Suprapubic skin (tissue), 4 donors: ENCODE measurements around the gene LENEP. TPM values are rescaled to one million over a fixed set of nuclear protein-coding genes. Genes with fewer than 3 reads are reported as not detected.
A peak's percentile ranks its signal among the peaks of the same experiment; 100 is the strongest.

ENCODE experiments used
- DNase-seq, 2 donors: peaks; one replicate each; pipeline ENCODE4 v3.0.0-alpha.2; 2019; ENCODE audit warnings: low spot score in 2 of 2
- H3K27ac ChIP-seq: fragments of 200-600 bp; sonication (generic); one replicate; pipeline ENCODE4 v1.5.1; 2019
- H3K27me3 ChIP-seq: fragments of 200-600 bp; sonication (generic); one replicate; pipeline ENCODE4 v1.5.1; 2019
- H3K36me3 ChIP-seq: fragments of 200-600 bp; sonication (generic); one replicate; pipeline ENCODE4 v1.5.1; 2019
- H3K4me1 ChIP-seq: fragments of 200-600 bp; sonication (generic); one replicate; pipeline ENCODE4 v1.5.1; 2019
- H3K4me3 ChIP-seq: fragments of 200-600 bp; sonication (generic); one replicate; pipeline ENCODE4 v1.5.1; 2019; ENCODE audit warnings: mild to moderate bottlenecking
- H3K9me3 ChIP-seq: fragments of 200-600 bp; sonication (generic); one replicate; pipeline ENCODE4 v1.5.1; 2019
- CTCF ChIP-seq, 2 donors: fragments of 200-600 bp in 1 of 2; fragments of 450-650 bp in 1 of 2; sonication (generic) in 1 of 2; IDR thresholded peaks; one replicate each; pipeline ENCODE4 v1.5.1; 2016 to 2019; ENCODE audit warnings: antibody characterized with exemption in 2 of 2, mild to moderate bottlenecking in 1 of 2, moderate library complexity in 1 of 2
- EP300 ChIP-seq: sonication (generic); formaldehyde crosslinking; IDR thresholded peaks from one replicate; pipeline ENCODE4 v1.6.1; 2017; ENCODE audit warnings: antibody characterized with exemption
- POLR2A ChIP-seq, 2 donors: fragments of 450-650 bp; IDR thresholded peaks; one replicate each; pipeline ENCODE4 v1.6.1; 2017; ENCODE audit warnings: antibody characterized with exemption in 2 of 2, mild to moderate bottlenecking in 2 of 2, moderate library complexity in 2 of 2
- POLR2AphosphoS5 ChIP-seq, 3 donors: sonication (generic); formaldehyde crosslinking; IDR thresholded peaks; one replicate each; pipeline ENCODE4 v1.6.1; 2017; ENCODE audit warnings: antibody characterized with exemption in 3 of 3
- WGBS: methylation state at CpG from one replicate; pipeline ENCODE4 v1.1.5; 2018; 5-methylcytosine and 5-hydroxymethylcytosine counted together
- total RNA-seq, 4 donors: library from RNA; depleted of rRNA; stranded (reverse); fragments of >200 nt; gene quantifications; one replicate each; pipeline ENCODE4 v1.1.0, GENCODE V29; 2016

The LENEP gene
- total RNA-seq, 4 donors from 2014 or later = 3.0 TPM; not detected in 3

DNA sequence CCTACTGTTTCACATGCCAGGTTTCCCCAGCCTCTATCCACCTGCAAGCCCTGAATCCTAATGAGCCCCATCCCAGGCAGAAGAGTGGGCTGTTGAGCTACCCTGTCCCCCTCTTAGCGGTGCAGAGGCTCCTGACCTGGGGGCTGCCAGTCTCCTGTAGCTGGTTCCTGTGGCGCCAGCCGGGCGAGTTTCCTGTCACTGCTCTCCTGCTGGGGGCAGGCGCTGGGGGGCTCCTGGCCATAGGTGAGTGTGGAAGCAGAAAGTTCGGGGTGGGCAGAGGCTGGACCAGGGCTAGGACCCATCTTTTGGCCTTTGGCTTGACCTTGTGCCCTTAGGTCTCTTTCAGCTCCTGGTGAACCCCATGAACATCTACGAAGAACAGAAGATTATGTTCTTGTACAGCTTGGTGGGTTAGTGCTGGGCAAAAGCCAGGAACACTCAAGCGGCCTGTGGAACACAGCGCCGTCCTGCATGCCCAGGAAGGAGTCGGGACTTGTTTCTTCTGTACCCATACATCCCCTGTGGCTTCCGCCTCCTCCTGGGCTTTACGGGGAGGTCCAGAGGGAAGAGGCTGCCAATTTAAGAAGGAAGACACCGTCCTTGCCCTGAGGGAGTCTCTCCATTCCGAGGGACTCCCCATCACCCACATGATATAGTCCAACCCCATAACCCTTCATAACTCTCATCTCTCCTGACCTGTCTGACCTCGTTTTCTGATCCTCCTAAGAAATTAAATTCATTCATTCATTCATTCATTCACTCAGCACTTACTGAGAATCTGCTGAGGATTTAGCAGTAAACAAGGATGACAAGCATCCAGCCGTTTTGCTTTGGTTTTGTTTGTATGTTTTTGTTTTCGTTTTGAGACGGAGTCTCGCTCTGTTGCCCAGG is 41.2 kb downstream of the LENEP start:
- TF ChIP-seq POLR2AphosphoS5 (IDR thresholded peaks at IDR 0.05) = no peak
- TF ChIP-seq CTCF (IDR thresholded peaks at IDR 0.05) = no peak
- no peak for TF ChIP-seq POLR2A (IDR thresholded peaks at IDR 0.05)
- TF ChIP-seq EP300 = no peak
- Histone ChIP-seq H3K4me3 (no peak overlapping the region), H3K27ac (no peak overlapping the region), H3K36me3 (no peaks in the 10 kb centered on the region), H3K9me3 (no peaks in the 10 kb centered on the region), H3K27me3 (no peaks in the 10 kb centered on the region), H3K4me1 (peaks cover 33% of the 10 kb centered on the region)
- no peak for DNase-seq
- 71% methylated on average over 14 of the region's 20 CpGs for WGBS

DNA sequence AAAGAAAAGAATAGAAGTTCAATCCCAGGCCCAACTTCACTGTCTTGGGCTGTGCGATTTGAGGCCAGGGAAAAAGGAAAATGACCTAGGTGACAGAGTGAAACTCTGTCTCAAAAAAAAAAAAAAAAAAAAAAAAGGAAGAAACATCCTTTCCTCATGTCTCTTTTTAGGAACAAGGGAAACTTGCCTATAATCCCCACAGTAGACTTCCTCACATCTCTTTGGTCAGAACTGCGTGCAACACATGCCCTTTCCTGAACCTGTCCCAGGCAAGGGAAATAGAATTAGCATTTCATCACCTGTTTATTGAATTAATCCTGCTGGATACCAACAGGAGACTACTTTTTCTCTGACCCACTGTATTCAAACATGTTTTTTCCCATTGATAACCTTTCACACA is 42.5 kb downstream of the LENEP start:
- no peak for DNase-seq
- H3K9me3 ChIP-seq = no peaks in the 10 kb centered on the region
- no peaks in the 10 kb centered on the region for H3K36me3 ChIP-seq
- no peak overlapping the region for H3K4me3 ChIP-seq
- no peak overlapping the region for H3K27ac ChIP-seq
- peaks cover 38% of the 10 kb centered on the region for H3K4me1 ChIP-seq
- no peak for TF ChIP-seq POLR2A (IDR thresholded peaks at IDR 0.05)
- TF ChIP-seq CTCF (IDR thresholded peaks at IDR 0.05) = no peak
- no peak for TF ChIP-seq POLR2AphosphoS5 (IDR thresholded peaks at IDR 0.05)
- TF ChIP-seq EP300 = no peak
- no peaks in the 10 kb centered on the region for H3K27me3 ChIP-seq
- 89% methylated on average over 2 of the region's 2 CpGs for WGBS

DNA sequence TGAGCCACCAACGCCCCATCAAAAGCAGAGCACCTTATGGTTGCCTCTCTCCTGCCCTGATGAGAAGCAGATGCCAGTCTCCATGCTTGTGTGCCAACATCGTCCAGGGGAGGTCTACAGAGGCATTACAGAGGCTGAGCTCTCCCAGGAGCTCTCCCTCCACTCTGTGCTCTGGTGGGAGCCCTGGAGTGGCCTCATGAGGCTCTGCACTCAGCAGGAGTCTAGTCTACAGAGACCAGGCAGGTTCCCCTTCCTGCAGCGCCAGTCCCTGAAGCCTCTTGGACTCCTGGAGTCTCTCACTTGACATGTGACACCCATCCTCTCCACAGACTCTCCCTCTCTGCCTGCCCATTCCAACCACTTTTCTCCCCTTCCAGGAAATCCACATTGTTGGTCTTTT is 43.7 kb downstream of the LENEP start:
- no peak overlapping the region for H3K27ac ChIP-seq
- no peak for DNase-seq

GRCh38 chr1:155037851-155038441 is 44.6 kb downstream of the LENEP start:
- H3K9me3 ChIP-seq = no peaks in the 10 kb centered on the region
- H3K27ac ChIP-seq = peak overlapping the region; percentile 95
- peaks cover 38% of the 10 kb centered on the region for H3K4me1 ChIP-seq
- WGBS = 55% methylated on average over 6 of the region's 6 CpGs
- no peak for TF ChIP-seq EP300
- no peak for TF ChIP-seq POLR2AphosphoS5 (IDR thresholded peaks at IDR 0.05)
- no peak for TF ChIP-seq POLR2A (IDR thresholded peaks at IDR 0.05)
- no peak for TF ChIP-seq CTCF (IDR thresholded peaks at IDR 0.05)
- H3K4me3 ChIP-seq = no peak overlapping the region
- no peaks in the 10 kb centered on the region for H3K36me3 ChIP-seq
- H3K27me3 ChIP-seq = no peaks in the 10 kb centered on the region
- no peak for DNase-seq

More for the DNA sequence above, 43.7 kb downstream of the LENEP start:
- no peak for TF ChIP-seq POLR2A (IDR thresholded peaks at IDR 0.05)
- TF ChIP-seq POLR2AphosphoS5 (IDR thresholded peaks at IDR 0.05) = no peak
- TF ChIP-seq CTCF (IDR thresholded peaks at IDR 0.05) = no peak
- TF ChIP-seq EP300 = no peak
- Histone ChIP-seq H3K4me1 (peaks cover 38% of the 10 kb centered on the region), H3K4me3 (no peak overlapping the region), H3K27me3 (no peaks in the 10 kb centered on the region), H3K9me3 (no peaks in the 10 kb centered on the region), H3K36me3 (no peaks in the 10 kb centered on the region)
- 86% methylated on average over 3 of the region's 3 CpGs for WGBS

- H3K4me1 ChIP-seq = peaks cover 40% of the 10 kb centered on the region
- no peak for DNase-seq
- H3K36me3 ChIP-seq = no peaks in the 10 kb centered on the region
- TF ChIP-seq POLR2AphosphoS5 (IDR thresholded peaks at IDR 0.05) (peak in 1 of 3 donors; percentile 27), CTCF (IDR thresholded peaks at IDR 0.05) (no peak), POLR2A (IDR thresholded peaks at IDR 0.05) (no peak), EP300 (no peak)
- H3K9me3 ChIP-seq = no peaks in the 10 kb centered on the region
- H3K27me3 ChIP-seq = no peaks in the 10 kb centered on the region
- H3K4me3 ChIP-seq = no peak overlapping the region
- H3K27ac ChIP-seq = peak overlapping the region; percentile 95
- WGBS = 35% methylated on average over 8 of the region's 8 CpGs
Observed at GRCh38 chr1:155038602-155039307, 45.4 kb downstream of the LENEP start.
